ENCODE results near the gene VPS50. TPM values are rescaled to one million over a fixed set of nuclear protein-coding genes. Genes with fewer than 3 reads are reported as not detected.

The VPS50 gene
- total and polyA plus RNA-seq, 2 donors (not counting 1 experiment from before 2014, with no cell fraction given), result 9.4 to 54.1 TPM

DNA sequence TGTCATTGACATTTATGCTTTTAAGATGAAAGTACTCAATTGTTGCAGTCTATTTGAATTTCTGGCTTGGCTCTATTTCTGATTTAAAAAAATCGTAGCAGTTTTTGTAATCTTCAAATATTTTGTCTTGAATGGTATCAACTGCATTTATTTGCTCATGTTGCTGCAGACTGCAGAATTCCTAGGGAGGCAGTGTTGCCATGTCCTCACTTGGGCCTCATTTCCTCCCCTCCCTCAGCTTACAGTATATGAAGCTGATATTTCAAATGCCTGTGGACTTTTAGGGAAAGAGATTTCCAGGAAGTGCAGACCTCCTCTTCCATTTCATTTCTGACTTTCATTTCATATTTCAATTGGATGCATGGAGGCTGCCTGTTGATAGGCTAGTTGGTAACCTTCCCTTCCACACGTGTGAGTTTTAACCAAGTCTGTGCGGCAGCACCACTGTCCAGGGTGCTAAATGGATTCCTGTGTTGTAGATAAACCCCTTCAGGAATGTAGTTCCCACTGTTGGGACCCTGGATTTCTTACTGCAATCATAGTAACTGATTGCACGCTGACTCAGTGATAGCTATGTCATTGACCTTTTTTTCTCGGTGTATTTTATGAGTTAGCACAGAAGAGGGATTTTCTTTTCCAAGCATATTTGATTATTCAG lies 17.5 kb downstream of the VPS50 start:
- Histone ChIP-seq H2AFZ (ENCODE audit: insufficient read depth, low read depth, low read length, poor library complexity, severe bottlenecking) (no peak overlapping the region), H4K20me1 (ENCODE audit: control insufficient read depth, insufficient read depth, low read length, poor library complexity, severe bottlenecking) (peaks cover 9% of the 10 kb centered on the region), H3K4me1 (ENCODE audit: control insufficient read depth in 2 of 2, insufficient read depth in 2 of 2, low read length in 2 of 2) (no peaks in the 10 kb centered on the region), H3K36me3 (replicated peaks in 1 of 2; ENCODE audit: control extremely low read depth in 1 of 2, control insufficient read depth in 1 of 2, extremely low read depth in 1 of 2, insufficient read depth in 2 of 2, low read length in 1 of 2) (peaks cover 0 to under 1% of the 10 kb centered on the region in 2 experiments), H3K79me2 (ENCODE audit: control insufficient read depth, insufficient read depth, low read length) (peaks cover 33% of the 10 kb centered on the region), H3K9ac (ENCODE audit: low read length) (no peak overlapping the region), H3K27ac (ENCODE audit: low read length in 2 of 2) (no peak overlapping the region), H3K4me2 (replicated peaks; ENCODE audit: low read depth, low read length, poor library complexity, severe bottlenecking) (no peak overlapping the region), H3K9me3 (ENCODE audit: control extremely low read depth in 1 of 3, control insufficient read depth in 2 of 3, insufficient read depth in 1 of 3, low read length in 2 of 3) (no peaks in the 10 kb centered on the region), H3K27me3 (replicated peaks in 1 of 4; ENCODE audit: control extremely low read depth in 1 of 4, control insufficient read depth in 3 of 4, insufficient read depth in 4 of 4, low read length in 3 of 4) (no peaks in the 10 kb centered on the region), H3K4me3 (ENCODE audit: control extremely low read depth in 1 of 5, extremely low read depth in 1 of 5, insufficient read depth in 1 of 5, low read depth in 2 of 5, low read length in 4 of 5) (no peak overlapping the region)
- DNase-seq, result no peak
- intact Hi-C loops (cut with micrococcal nuclease), result loop anchor here (5.0 to 10.0 kb wide), 2 partner anchors 973 to 1025 kb away; no protein-coding TSS in a partner anchor
- no peaks in the 10 kb centered on the region for H3K9me3 Mint-ChIP-seq (ENCODE audit: insufficient read depth)
- POLR2A ChIA-PET, result no interaction called here
- TF ChIP-seq, protein P1, sequence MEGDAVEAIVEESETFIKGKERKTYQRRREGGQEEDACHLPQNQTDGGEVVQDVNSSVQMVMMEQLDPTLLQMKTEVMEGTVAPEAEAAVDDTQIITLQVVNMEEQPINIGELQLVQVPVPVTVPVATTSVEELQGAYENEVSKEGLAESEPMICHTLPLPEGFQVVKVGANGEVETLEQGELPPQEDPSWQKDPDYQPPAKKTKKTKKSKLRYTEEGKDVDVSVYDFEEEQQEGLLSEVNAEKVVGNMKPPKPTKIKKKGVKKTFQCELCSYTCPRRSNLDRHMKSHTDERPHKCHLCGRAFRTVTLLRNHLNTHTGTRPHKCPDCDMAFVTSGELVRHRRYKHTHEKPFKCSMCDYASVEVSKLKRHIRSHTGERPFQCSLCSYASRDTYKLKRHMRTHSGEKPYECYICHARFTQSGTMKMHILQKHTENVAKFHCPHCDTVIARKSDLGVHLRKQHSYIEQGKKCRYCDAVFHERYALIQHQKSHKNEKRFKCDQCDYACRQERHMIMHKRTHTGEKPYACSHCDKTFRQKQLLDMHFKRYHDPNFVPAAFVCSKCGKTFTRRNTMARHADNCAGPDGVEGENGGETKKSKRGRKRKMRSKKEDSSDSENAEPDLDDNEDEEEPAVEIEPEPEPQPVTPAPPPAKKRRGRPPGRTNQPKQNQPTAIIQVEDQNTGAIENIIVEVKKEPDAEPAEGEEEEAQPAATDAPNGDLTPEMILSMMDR (IDR thresholded peaks at IDR 0.05), result no peak
- TF ChIP-seq EZH2 (IDR thresholded peaks at IDR 0.05; ENCODE audit: borderline replicate concordance, insufficient read depth, low read depth, low read length, poor library complexity, severe bottlenecking), result no peak
- H3K4me1 Mint-ChIP-seq, result peaks cover 6% of the 10 kb centered on the region
- no peak for ATAC-seq (ENCODE audit: low read depth)
- CTCF ChIA-PET, result no interaction called here
- WGBS (ENCODE audit: insufficient coverage), result 93% methylated on average over 3 of the region's 5 CpGs
- H3K27ac Mint-ChIP-seq, result no peak overlapping the region
- H3K4me3 Mint-ChIP-seq, result no peak overlapping the region
- H3K27me3 Mint-ChIP-seq, result no peaks in the 10 kb centered on the region

- H3K27ac ChIP-seq (ENCODE audit: low read length in 2 of 2), result no peak overlapping the region
- ATAC-seq (ENCODE audit: low read depth) (no peak), DNase-seq (no peak)
- no peak overlapping the region for H3K4me3 ChIP-seq (ENCODE audit: control extremely low read depth in 1 of 5, extremely low read depth in 1 of 5, insufficient read depth in 1 of 5, low read depth in 2 of 5, low read length in 4 of 5)
- Mint-ChIP-seq H3K9me3 (ENCODE audit: insufficient read depth) (no peaks in the 10 kb centered on the region), H3K4me3 (no peak overlapping the region), H3K27ac (no peak overlapping the region), H3K27me3 (no peaks in the 10 kb centered on the region), H3K4me1 (no peaks in the 10 kb centered on the region)
- H3K36me3 ChIP-seq (replicated peaks in 1 of 2; ENCODE audit: control extremely low read depth in 1 of 2, control insufficient read depth in 1 of 2, extremely low read depth in 1 of 2, insufficient read depth in 2 of 2, low read length in 1 of 2), result peaks cover 6 to 24% of the 10 kb centered on the region in 2 experiments
- no peak overlapping the region for H2AFZ ChIP-seq (ENCODE audit: insufficient read depth, low read depth, low read length, poor library complexity, severe bottlenecking)
- TF ChIP-seq, protein P1 (IDR thresholded peaks at IDR 0.05), result no peak
- no peak for TF ChIP-seq EZH2 (IDR thresholded peaks at IDR 0.05; ENCODE audit: borderline replicate concordance, insufficient read depth, low read depth, low read length, poor library complexity, severe bottlenecking)
- no peak overlapping the region for H3K4me2 ChIP-seq (replicated peaks; ENCODE audit: low read depth, low read length, poor library complexity, severe bottlenecking)
- POLR2A ChIA-PET, result no interaction called here
- intact Hi-C loops (cut with micrococcal nuclease), result no loop called here
- H3K27me3 ChIP-seq (replicated peaks in 1 of 4; ENCODE audit: control extremely low read depth in 1 of 4, control insufficient read depth in 3 of 4, insufficient read depth in 4 of 4, low read length in 3 of 4), result no peaks in the 10 kb centered on the region
- no peaks in the 10 kb centered on the region for H3K4me1 ChIP-seq (ENCODE audit: control insufficient read depth in 2 of 2, insufficient read depth in 2 of 2, low read length in 2 of 2)
- H3K79me2 ChIP-seq (ENCODE audit: control insufficient read depth, insufficient read depth, low read length), result no peaks in the 10 kb centered on the region
- H3K9ac ChIP-seq (ENCODE audit: low read length), result no peak overlapping the region
- H4K20me1 ChIP-seq (ENCODE audit: control insufficient read depth, insufficient read depth, low read length, poor library complexity, severe bottlenecking), result no peaks in the 10 kb centered on the region
- CTCF ChIA-PET, result no interaction called here
- no peaks in the 10 kb centered on the region for H3K9me3 ChIP-seq (ENCODE audit: control extremely low read depth in 1 of 3, control insufficient read depth in 2 of 3, insufficient read depth in 1 of 3, low read length in 2 of 3)
Observed at GRCh38 chr7:93258661-93259060, 26.5 kb downstream of the VPS50 start.
